Measurements from ENCODE around the gene CCDC27. TPM values are rescaled to one million over a fixed set of nuclear protein-coding genes. Genes with fewer than 3 reads are reported as not detected.

CCDC27 gene
- total and polyA plus RNA-seq, 2 of the 8 experiments (the other 6 are each of a cell fraction or from before 2014, with no cell fraction given), result 0.15 TPM; not detected in 1

- Histone ChIP-seq H3K4me1 (replicated peaks in 1 of 4; ENCODE audit: control insufficient read depth in 3 of 4, insufficient read depth in 4 of 4, low read length in 3 of 4) (no peaks in the 10 kb centered on the region; a peak in 1 of 7 replicates), H4K91ac (replicated peaks; ENCODE audit: insufficient read length, low read length) (no peak overlapping the region), H3K9ac (replicated peaks in 1 of 4; ENCODE audit: extremely low read depth in 1 of 4, low read depth in 3 of 4, low read length in 3 of 4) (no peak overlapping the region), H2BK5ac (ENCODE audit: low read depth, low read length) (no peak overlapping the region), H4K5ac (ENCODE audit: insufficient read length, low read depth, low read length) (no peak overlapping the region), H2BK15ac (ENCODE audit: low read length) (no peak overlapping the region), H2BK120ac (replicated peaks; ENCODE audit: low read depth, low read length) (no peak overlapping the region), H2AFZ (ENCODE audit: low read length) (no peak overlapping the region), H3K23ac (ENCODE audit: insufficient read length) (no peak overlapping the region), H3K36me3 (ENCODE audit: control insufficient read depth in 2 of 4, insufficient read depth in 4 of 4, low read length in 3 of 4) (peaks cover 0 to 3% (median 0%) of the 10 kb centered on the region in 4 experiments; a peak in 1 of 8 replicates), H4K20me1 (replicated peaks in 1 of 2; ENCODE audit: control insufficient read depth in 1 of 2, insufficient read depth in 2 of 2, low read length in 2 of 2) (peaks cover 0 to 1% of the 10 kb centered on the region in 2 experiments), H3K9me3 (ENCODE audit: insufficient read depth in 2 of 2, low read depth in 1 of 2, low read length in 1 of 2) (no peaks in the 10 kb centered on the region), H4K8ac (ENCODE audit: extremely low read depth, insufficient read depth, low read length) (no peak overlapping the region), H3K14ac (ENCODE audit: insufficient read length) (no peak overlapping the region), H3K23me2 (ENCODE audit: low read depth, low read length) (no peaks in the 10 kb centered on the region), H2AK5ac (ENCODE audit: low read depth, low read length) (no peak overlapping the region), H3K4me2 (ENCODE audit: insufficient read depth in 1 of 2, low read depth in 2 of 2, low read length in 2 of 2) (no peak overlapping the region), H2BK12ac (ENCODE audit: low read depth, low read length) (no peak overlapping the region), H3K79me2 (ENCODE audit: control insufficient read depth in 1 of 2, insufficient read depth in 2 of 2, low read length in 2 of 2) (no peaks in the 10 kb centered on the region), H3K18ac (ENCODE audit: extremely low read depth, low read length) (no peak overlapping the region), H3K4ac (replicated peaks; ENCODE audit: insufficient read length, low read depth, low read length) (no peak overlapping the region), H2BK20ac (ENCODE audit: low read length) (no peak overlapping the region), H3K27ac (ENCODE audit: low read depth, low read length) (no peak overlapping the region), H3K56ac (replicated peaks; ENCODE audit: insufficient read length, low read depth, low read length) (no peak overlapping the region), H3K27me3 (replicated peaks in 1 of 4; ENCODE audit: control insufficient read depth in 3 of 4, extremely low read depth in 1 of 4, insufficient read depth in 3 of 4, low read length in 3 of 4) (no peaks in the 10 kb centered on the region), H3K4me3 (ENCODE audit: extremely low read depth in 1 of 4, insufficient read depth in 2 of 4, low read depth in 3 of 4, low read length in 4 of 4) (no peak overlapping the region), H3K79me1 (ENCODE audit: low read depth, low read length) (no peaks in the 10 kb centered on the region)
- ChIA-PET CTCF (ENCODE audit: partially characterized antibody) (interaction anchor here (0.6 to 2.7 kb wide), 2 partner anchors 12 to 39 kb away, joined by 3 to 8 read pairs; no protein-coding TSS in a partner anchor), POLR2A (ENCODE audit: partially characterized antibody) (interaction anchor here (0.9 to 1.6 kb wide), 2 partner anchors 22 to 23 kb away, joined by 3 to 4 read pairs; no protein-coding TSS in a partner anchor)
- FAIRE-seq (no peak), DNase-seq (ENCODE audit: low read depth in 1 of 2, low spot score in 2 of 2) (no peak)
- 91% methylated on average over 38 of the region's 38 CpGs; no CpG with 5 or more reads in 1 of the 2 experiments for WGBS, 2 experiments (ENCODE audit: extremely low coverage in 1 of 2, insufficient coverage in 1 of 2, insufficient read length in 1 of 2, insufficient replicate concordance in 2 of 2, low coverage in 1 of 2, low lambda C conversion rate in 2 of 2, missing lambda C conversion rate in 1 of 2)
- TF ChIP-seq TEAD4 (IDR thresholded peaks at IDR 0.05; ENCODE audit: low read depth, low read length) (no peak), SP4 (IDR thresholded peaks at IDR 0.05; ENCODE audit: low read length) (no peak), JUND (IDR thresholded peaks at IDR 0.05; ENCODE audit: low read length) (no peak), CTBP2 (IDR thresholded peaks at IDR 0.05; ENCODE audit: borderline replicate concordance, insufficient read depth, insufficient read length, low read length) (no peak), BCL11A (IDR thresholded peaks at IDR 0.05; ENCODE audit: low read depth in 2 of 2, low read length in 2 of 2) (no peak), ATF2 (IDR thresholded peaks at IDR 0.05; ENCODE audit: low read length) (no peak), CEBPB (IDR thresholded peaks at IDR 0.05; ENCODE audit: low read depth, low read length) (no peak), SUZ12 (IDR thresholded peaks at IDR 0.05; ENCODE audit: low read length) (no peak), ASH2L (IDR thresholded peaks at IDR 0.05; ENCODE audit: low read length) (no peak)
These were observed 64.3 kb downstream of the CCDC27 start for GRCh38 chr1:3816331-3817137.

All from H1 (cell line).